Renal cortical epithelial cell (primary cell): ENCODE results near the gene AKAP7. TPM values are rescaled to one million over a fixed set of nuclear protein-coding genes. Genes with fewer than 3 reads are reported as not detected.
"Not testable (repeated sequence)": the region's sequence is repeated elsewhere in the genome, so short reads cannot be mapped to it uniquely, and the experiment has no call there.

Experiments
- DNase-seq: peaks from one replicate; pipeline ENCODE4 v3.0.0-alpha.2; 2011; ENCODE audit warnings: low read depth
- total RNA-seq: library from RNA; depleted of rRNA; stranded (reverse); fragments of >200 nt; gene quantifications from 2 replicates; pipeline ENCODE4 v1.2.3, GENCODE V29; 2014

AKAP7 gene
- total RNA-seq: 6.9 and 20.4 TPM in 2 replicates

DNA sequence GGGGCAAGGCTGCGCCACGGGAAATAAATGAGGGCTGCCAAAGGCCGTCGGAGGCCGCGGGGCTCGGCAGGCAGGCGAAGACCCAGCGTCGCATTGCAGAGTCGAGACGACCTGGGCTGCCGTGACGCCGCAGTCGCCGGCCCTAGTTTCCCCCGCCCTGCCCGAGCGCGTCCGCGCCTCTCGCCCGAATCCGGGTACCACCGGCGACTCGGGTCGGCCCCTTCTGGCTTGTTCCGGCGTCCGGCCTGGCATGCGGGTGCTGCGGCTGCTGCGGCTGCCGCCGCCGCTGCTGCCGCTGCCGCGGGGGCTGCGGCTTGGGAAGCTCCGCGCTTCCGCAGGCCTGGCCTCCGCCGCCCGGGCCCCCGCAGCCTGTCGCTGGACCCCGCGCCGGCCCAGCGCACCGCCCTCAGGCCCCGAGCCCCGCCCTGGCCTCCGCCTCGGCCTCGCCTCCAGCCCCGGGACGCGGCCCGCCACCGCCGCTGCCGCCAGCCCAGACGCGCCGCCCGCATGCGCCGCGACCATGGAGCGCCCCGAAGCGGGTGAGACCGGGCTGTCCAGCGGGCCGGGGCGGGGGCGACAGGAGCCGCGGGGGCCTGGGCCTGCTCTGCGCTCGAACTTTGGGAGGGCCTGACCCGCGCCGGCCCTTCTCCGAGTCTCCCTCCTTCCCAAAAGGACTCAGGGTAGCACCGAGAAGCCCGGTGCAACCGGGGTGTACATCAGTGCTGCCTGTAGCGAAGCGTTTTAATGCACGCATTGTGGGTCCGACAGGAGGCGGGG lies at the start of gene AKAP7:
AKAP7 (plus strand) TSS at position 224 of the 777 bp plus-strand sequence; CDS start at position 521, 297 bp downstream.
- DNase-seq: no peak

DNA sequence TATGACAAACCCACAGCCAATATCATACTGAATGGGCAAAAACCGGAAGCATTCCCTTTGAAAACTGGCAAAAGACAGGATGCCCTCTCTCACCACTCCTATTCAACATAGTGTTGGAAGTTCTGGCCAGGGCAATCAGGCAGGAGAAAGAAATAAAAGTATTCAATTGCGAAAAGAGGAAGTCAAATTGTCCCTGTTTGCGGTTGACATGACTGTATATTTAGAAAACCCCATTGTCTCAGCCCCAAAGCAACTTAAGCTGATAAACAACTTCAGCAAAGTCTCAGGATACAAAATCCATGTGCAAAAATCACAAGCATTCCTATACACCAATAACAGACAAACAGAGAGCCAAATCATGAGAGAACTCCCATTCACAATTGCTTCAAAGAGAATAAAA lies 44.9 kb upstream of the AKAP7 start:
- DNase-seq: not testable (repeated sequence)

DNA sequence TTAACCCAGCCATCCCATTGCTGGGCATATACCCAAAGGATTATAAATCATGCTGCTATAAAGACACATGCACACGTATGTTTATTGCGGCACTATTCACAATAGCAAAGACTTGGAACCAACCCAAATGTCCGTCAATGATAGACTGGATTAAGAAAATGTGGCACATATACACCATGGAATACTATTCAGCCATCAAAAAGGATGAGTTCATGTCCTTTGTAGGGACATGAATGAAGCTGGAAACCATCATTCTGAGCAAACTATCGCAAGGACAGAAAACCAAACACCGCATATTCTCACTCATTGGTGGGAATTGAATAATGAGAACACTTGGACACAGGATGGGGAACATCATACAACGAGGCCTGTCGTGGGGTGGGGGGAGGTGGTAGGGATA lies 43.3 kb upstream of the AKAP7 start:
- DNase-seq: not testable (repeated sequence)

DNA sequence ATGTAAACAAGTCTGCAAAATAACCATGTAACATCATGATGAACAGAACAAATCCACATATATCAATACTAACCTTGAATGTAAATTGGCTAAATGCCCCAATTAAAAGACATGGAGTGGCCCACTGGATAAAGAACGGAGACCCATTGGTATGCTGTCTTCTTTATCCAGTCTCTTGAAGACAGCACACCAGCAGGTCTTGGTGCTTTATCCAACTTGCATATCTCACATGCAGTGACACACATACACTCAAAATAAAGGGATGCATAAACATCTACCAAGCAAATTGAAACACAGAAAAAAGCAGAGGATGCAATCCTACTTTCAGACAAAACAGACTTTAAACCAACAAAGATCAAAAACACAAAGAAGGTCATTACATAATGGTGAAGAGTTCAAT lies 41.9 kb upstream of the AKAP7 start:
- DNase-seq: no peak

DNA sequence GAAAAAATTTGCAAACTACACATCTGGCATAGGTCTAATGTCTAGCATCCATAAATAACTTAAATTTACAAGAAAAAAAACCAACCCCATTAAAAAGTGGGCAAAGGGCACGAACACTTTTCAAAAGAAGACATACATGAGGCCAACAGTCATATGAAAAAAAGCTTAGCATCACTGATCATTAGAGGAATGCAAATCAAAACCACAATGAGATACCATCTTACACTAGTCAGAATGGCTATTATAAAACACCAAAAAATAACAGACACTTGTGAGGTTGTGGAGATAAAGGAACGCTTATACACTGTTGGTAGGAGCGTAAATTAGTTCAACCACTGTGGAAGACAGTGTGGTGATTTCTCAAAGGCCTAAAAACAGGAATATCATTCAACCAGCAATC lies 38.5 kb upstream of the AKAP7 start:
- no peak for DNase-seq

DNA sequence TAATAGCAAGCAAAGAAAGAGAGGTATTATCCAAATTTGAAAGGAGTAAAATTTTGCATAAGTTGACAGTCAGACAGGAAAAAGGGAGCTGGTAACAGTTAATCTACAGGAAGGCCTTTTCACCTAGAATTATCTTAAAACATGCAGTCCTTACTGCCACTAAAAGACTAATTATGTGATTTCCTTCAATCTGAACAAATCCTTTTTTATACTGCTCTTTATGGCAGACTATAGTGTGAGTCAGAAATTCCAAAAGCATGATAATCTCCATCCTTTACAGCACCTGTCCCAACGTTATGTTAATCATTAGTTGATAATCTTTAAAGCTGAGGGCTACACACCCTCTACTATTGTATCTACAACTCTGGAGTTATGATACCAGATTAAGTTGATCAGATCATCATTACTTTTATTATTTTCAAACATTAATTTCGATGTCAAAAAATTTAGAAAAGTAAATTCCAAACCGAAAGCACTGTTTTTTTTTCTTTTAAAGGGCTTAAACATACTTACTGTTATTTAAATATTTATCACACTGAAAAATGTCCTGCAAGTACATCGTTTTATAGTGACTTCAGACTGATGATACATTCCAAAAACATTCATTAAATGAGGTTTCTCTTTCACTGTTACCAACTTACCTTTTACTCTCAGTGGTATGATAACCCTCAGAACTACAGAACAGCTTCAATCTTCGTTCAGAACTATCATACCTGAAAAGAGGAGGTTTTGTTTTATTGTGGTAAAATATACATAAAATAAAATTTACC lies 33.2 kb upstream of the AKAP7 start:
- DNase-seq: peak; percentile 85

DNA sequence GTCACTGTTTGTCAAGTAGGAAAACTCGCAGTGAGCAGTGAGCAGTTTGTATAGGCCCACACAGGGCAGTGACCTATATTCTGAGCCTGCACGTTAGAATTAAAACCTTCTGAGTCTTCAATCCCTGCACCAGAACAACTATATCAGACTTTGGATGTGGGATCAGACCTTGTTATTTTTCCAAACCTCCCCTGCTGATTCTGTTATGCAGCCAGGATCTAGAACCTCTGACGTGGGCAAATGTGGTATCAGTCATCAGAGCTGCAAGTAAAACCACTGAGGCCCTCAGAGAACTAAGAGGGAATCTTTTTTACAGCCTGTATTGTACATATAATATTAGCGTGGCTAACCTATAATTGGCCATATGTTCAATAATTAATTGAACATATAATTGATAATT lies 32.0 kb upstream of the AKAP7 start:
- DNase-seq: no peak

DNA sequence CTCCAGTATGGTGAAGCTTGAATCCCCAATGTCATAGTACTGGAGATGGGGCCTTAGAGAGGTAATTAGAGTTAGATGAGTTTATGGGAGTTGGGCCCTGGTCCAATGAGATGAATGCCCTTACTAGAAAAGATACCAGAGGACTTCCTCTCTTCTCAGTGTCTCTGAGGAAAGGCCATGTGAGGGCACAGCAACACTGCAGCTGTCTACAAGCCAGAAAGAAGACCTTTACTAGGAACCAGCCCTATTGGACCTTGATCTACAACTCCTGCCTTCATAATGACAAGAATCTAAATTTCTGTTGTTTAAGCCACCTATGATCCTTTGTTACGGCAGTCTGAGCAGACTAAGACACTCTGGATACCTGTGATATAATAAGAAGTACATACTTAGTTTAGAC lies 31.4 kb upstream of the AKAP7 start:
- DNase-seq: no peak

DNA sequence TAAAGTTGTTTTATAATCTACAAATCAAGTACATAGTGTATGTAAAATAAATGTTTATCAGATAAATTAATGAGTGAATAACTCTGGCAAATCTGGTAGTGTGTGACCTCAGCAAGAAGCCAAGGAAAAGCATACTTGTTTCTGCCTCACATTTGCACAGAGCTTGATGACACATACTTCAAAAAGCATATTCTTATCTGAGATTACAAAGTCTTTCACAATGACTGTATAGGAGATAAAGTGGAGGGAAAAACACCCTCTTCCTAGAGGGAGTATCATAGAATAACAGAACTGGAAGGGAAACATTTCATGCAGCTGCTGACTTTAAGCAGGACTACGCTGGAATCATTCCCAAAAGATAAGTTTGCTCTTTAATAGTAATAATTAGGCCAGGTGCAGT lies 28.1 kb upstream of the AKAP7 start:
- peak; percentile 39 for DNase-seq

DNA sequence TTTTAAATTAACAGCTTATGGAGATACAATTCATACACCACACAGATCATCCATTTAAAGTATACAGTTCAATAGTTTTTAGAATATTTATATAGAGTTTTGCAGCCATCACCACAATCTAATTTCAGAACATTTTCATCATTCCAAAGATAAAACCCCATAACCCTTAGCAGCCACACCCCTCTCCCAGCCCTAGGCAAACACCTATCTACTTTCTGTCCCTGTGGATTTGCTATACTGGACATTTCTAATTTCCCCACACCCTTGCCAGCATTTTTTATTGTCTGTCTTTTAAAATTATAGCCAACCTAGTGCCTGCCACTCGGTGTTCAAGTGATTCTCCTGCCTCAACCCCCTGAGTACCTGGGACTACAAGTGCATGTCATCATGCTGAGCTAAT lies 23.0 kb upstream of the AKAP7 start:
- DNase-seq: no peak

DNA sequence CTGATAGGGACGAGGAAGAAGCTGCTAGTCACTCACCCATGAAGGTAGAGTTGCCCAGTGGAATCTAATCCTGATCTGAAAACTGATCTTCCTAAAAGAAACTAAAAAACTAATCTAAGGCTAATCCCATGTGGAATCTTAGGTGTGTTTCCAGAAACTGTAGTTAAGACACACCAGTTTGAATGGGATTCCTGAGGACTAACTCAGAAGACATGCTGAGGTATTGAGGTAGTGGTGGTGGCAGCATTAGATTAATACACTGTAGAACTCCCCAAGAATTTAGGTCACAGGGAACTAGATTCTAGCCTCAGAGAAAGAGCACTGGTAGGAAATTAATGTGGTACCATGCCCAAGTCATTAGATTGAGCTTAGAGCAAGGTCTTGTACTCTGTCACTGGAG lies 19.6 kb upstream of the AKAP7 start:
- DNase-seq: no peak

DNA sequence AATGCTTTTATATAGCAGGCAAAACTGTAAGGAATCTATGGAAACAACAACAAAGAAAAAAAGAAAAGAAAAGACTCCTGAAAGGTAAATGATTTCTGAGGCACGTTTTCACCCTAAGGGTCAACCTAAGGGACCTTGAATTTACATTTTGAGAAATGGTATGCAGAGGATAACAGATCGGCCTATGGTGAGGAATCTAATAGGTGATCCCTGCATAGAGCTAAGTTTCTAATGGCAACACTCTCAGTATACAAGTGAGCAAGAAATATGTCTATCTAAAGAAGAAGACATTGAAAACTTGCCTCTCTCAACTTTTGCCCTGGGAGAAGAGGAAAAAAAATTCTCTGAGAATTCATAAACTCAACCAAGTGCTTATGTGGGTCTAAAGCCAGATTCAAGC lies 18.9 kb upstream of the AKAP7 start:
- no peak for DNase-seq

DNA sequence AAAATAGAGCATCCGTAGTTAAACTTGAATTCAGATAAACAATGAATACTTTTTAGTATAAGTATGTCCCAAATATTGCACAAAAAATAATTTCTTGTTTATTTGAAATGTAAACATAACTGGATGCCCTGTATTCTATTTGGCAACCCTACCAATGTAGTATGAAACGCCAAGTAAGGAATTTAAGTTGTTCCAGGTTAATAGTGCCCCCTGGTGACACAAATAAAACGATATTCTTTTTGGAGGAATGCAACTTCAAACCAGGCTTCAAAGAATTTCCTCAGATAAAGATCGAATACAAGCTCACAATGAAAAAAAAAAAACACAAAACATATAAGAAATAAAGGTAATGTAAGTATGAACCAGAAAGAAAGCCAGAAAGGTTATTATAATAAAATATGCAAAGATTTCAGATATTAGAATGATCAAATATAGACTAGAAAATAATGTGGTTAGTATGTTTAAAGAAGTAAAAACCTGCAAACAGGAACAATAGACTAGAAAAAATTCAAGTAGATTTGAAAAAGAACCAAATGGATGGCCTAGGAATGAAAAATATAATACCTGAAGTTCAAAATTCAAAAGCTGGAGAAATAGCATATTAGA lies 18.4 kb upstream of the AKAP7 start:
- DNase-seq: peak; percentile 63

DNA sequence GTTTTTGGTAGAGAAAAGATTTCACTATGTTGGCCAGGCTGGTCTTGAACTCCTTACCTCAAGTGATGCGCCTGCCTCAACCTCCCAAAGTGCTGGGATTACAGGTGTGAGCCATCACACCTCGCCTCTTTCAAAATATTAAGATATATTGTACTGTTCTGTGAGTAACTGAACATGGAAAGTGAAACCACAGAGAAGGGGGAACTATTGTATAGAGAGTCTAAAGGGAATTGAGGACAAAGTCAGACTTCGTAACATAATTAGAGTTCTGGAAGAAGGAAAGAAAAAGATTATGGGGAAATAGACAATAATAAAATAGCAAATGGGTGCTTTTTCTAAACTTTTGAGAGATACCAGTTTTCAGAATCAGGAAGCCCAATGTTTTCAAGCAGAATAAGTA lies 17.4 kb upstream of the AKAP7 start:
- DNase-seq: no peak

DNA sequence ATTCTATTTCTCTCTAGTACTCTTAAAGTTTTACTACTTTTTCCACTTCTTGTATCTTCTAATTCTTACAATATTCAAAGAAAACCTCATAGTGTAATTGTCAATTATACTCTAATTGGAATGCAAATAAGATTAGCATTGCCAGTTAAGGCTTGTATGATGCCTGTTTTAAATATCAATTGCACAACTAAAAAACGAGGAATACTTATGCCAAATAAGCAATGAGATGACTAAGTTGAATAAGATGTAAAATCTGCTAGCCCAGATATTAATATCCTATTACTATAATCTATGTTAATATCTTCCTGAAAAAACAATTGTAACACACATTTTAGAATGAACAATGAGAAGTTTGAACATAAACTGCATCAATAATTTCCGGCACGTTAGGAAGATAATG lies 13.3 kb upstream of the AKAP7 start:
- DNase-seq: no peak

DNA sequence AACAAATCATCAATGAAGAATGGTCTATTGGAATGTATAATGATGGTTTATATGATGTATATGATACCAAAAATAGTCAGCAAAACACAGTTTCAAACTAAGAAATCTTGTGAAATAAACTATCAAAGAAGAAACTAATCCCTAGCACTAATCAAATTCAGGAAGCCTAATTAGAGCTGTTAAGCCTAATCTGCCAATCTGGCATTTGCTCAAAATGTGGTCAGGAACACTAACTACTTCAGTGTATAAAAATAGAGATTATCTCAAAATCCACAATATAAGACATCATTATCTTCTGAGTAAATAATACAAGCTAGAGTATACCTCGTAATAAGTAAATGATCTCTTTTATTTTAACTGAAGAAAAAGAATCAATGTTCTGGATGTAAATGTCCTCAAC lies 12.8 kb upstream of the AKAP7 start:
- DNase-seq: no peak

DNA sequence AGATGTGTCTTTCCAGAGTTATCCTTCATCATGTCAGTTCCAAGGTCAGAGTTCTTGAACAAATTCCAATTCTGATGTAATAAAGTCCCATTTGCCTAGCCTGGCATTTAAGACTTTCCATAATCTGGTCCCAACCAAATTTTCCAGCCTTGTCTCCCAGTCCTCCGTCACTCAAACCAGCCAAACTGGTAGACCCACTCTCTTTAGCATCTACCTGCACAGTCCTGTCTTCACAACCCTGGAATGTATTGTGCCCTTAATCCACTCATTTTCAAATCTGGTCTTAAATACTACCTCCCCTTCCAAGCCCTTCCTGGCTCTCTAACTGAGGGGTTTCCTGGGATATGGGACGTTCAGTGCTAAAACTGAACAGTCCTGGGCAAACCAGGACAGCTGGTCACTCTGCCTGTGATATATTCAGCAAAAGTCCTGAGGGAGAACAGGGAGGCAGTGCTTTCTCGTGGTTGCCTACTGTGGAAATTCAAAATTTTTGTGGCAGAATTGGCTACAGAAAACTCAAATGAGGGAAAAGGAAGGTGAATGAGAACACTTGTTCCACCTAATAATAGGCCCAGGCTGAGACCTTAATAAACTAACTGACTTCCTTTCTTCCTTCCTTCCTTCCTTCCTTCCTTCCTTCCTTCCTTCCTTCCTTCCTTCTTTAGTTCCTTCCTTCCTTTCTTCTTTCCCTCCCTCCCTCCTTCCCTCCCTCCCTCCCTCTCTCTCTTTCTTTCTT lies 10.8 kb upstream of the AKAP7 start:
- no peak for DNase-seq

DNA sequence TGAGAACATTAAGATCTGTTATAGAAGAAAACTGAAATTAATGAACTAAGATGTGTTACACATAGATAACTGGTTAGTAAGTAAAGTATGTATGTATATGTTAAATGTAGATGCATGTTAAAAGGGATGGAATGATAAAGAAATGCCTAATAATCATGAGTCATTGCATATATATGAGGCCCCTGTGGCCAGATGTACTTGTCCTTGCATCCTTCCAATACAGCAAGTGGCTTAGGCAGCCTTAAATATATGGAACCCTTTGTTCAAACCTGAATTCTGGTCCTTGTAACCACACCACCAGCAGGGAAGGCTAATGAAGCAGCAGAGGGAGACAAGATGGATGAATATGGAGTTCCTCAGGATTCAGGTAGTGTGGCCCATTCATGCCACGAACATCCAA lies 9.8 kb upstream of the AKAP7 start:
- DNase-seq: no peak

DNA sequence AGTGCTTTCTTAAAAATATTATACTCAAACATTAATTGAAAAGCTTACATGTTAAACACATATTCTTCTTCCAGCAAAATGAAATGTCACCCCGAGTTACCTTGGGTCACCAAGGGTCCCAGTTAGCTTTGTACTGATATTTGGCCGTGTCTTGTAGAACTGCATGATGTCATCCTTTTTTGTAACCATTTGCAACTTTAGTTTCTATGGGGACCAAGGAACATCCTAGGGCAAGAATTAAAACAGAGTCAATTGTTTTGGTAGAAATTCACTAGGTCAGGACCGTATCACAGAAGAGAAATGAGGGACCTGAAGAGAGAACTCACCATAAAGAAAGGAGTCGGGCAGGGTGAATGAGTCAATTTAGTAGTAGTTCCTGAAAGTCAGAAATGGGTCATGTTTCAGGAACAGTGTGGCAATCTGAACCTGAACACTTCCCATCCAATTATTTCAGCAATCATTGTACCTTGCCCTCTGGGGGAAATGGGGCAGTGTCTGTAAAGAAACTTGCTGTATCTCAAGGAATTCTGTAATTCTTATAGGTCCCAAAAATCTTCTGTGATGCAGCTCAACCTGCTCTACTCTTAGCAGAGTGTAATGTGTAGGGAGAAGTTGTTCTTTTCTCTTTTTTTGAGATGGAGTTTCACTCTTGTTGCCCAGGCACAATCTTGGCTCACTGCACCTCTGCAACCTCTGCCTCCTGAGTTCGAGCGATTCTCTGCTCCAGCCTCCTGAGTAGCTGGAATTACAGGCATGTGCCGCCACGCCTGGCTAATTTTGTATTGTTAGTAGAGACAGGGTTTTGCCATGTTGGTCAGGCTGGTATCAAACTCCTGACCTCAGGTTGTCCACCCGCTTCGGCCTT lies 5.3 kb upstream of the AKAP7 start:
- DNase-seq: peak; percentile 66

DNA sequence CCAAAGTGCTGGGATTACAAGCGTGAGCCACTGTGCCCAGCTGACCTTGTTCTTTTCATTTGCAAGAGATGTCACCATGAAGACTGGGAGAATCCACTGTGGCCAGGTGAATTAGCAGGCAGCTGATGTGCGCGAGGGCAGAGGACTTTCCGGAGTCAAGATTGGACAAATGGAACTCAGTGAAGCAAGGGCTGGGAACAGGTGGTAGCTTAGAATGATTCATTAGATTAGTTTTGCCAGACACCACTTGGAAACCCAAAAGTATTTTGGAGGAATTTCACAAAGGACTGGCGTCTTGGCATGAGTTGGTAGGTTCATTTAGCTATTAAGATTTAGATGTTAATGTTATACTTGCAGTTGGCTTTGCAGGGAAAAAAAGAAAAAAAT lies 4.7 kb upstream of the AKAP7 start:
- peak; percentile 60 for DNase-seq

DNA sequence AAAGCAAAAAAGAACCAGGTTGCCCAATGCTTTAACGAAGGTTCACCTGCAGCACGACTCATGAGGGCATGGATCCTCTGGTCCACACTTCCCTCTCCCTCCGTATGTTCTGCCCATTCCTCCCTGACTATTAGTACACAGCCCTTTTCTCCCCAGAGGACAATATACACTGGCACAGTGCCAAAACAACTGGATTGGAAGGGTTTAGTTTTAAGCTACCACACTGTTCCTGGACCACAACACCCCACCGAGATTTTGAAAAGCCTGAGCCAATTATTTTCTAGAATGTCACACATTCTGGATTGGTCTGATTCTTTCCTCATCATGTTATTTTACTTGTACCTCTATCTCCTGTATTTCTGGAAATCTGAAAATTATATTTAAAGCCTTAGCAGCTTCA lies 2.9 kb upstream of the AKAP7 start:
- DNase-seq: no peak
